GM06990 (cell line): Measurements from ENCODE around the gene ZNF646.
"Not testable (repeated sequence)": the region's sequence is repeated elsewhere in the genome, so short reads cannot be mapped to it uniquely, and the experiment has no call there.

Experiments used
- DNase-seq: peaks from one replicate; pipeline ENCODE4 v3.0.0-alpha.2; 2011; ENCODE audit not compliant: insufficient read length; ENCODE audit errors: extremely low read depth
- H3K27me3 ChIP-seq: replicated peaks from 2 replicates; pipeline ENCODE4 v1.6.0; 2011; ENCODE audit warnings: low read length; ENCODE audit not compliant: control insufficient read depth, insufficient read depth
- H3K36me3 ChIP-seq: 2 replicates; pipeline ENCODE4 v1.5.1; 2011; ENCODE audit warnings: low read length; ENCODE audit not compliant: control insufficient read depth, insufficient read depth
- H3K4me3 ChIP-seq: replicated peaks from 2 replicates; pipeline ENCODE4 v1.5.1; 2011; ENCODE audit warnings: low read depth, mild to moderate bottlenecking, control low read depth, low read length
- CTCF ChIP-seq: IDR thresholded peaks from 2 replicates; pipeline ENCODE4 v1.5.1; 2011; ENCODE audit warnings: low read length, control low read depth, mild to moderate bottlenecking, inconsistent platforms; ENCODE audit not compliant: insufficient read depth, poor library complexity, severe bottlenecking

ZNF646 gene

GRCh38 chr16:31092330-31092729 is 18.1 kb downstream of the ZNF646 start:
- H3K36me3 ChIP-seq: peaks cover 7% of the 10 kb centered on the region
- H3K4me3 ChIP-seq: no peak overlapping the region
- no peaks in the 10 kb centered on the region for H3K27me3 ChIP-seq
- TF ChIP-seq CTCF: no peak
- DNase-seq: no peak

GRCh38 chr16:31093132-31093703 is 19.0 kb downstream of the ZNF646 start:
- Histone ChIP-seq H3K36me3 (peaks cover 7% of the 10 kb centered on the region), H3K4me3 (peak overlapping the region; percentile 48), H3K27me3 (no peaks in the 10 kb centered on the region)
- no peak for TF ChIP-seq CTCF
- no peak for DNase-seq

- Histone ChIP-seq H3K4me3 (peak overlapping the region; percentile 96), H3K36me3 (peaks cover 7% of the 10 kb centered on the region), H3K27me3 (no peaks in the 10 kb centered on the region)
- no peak for DNase-seq
- no peak for TF ChIP-seq CTCF
Measured at GRCh38 chr16:31094088-31094423, 19.8 kb downstream of the ZNF646 start.

GRCh38 chr16:31094424-31095120 is 20.4 kb downstream of the ZNF646 start, which contains the start of gene VKORC1:
VKORC1 (minus strand) TSS chr16:31094797; CDS start chr16:31094729, 68 bp downstream.
- TF ChIP-seq CTCF: no peak
- peaks cover 7% of the 10 kb centered on the region for H3K36me3 ChIP-seq
- peak; percentile 92 for DNase-seq
- peak within 1 kb of the TSS; percentile 96 for H3K4me3 ChIP-seq
- no peaks in the 10 kb centered on the region for H3K27me3 ChIP-seq

GRCh38 chr16:31099860-31100638 is 25.8 kb downstream of the ZNF646 start:
- DNase-seq: no peak
- no peaks in the 10 kb centered on the region for H3K36me3 ChIP-seq
- H3K4me3 ChIP-seq: no peak overlapping the region
- no peaks in the 10 kb centered on the region for H3K27me3 ChIP-seq
- no peak for TF ChIP-seq CTCF

- not testable (repeated sequence) for H3K27me3 ChIP-seq, H3K36me3 ChIP-seq, H3K4me3 ChIP-seq, DNase-seq
Measured at GRCh38 chr16:31100876-31101641, 26.8 kb downstream of the ZNF646 start.
